HG02571 (cell line): ENCODE results near the gene PCDH9.

Experiments used
- ATAC-seq: cut with Tn5 transposase; IDR thresholded peaks from one replicate; pipeline ENCODE4 v1.9.1; 2021; ENCODE audit warnings: mild to moderate bottlenecking, moderate library complexity; ENCODE audit not compliant: unreplicated experiment

Gene PCDH9

DNA sequence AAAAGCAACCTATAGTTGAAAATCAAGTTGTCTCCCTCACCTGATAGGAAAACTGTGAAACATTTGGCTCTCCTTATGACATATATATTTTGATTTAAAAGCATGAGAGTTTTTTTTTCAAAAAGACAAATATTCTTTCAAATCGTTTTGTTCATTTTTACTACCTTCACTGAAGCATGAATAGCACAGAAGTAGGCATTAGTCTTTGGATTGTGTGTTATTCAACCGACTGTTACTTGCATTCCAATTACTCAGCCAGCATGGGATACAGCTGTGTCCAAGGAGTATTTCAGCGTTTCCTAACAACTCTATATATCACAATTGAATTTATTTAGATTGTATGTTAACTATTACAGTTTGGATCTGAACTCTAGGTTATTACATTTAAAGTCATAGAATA is 135.2 kb downstream of the PCDH9 start:
- ATAC-seq, result no peak

DNA sequence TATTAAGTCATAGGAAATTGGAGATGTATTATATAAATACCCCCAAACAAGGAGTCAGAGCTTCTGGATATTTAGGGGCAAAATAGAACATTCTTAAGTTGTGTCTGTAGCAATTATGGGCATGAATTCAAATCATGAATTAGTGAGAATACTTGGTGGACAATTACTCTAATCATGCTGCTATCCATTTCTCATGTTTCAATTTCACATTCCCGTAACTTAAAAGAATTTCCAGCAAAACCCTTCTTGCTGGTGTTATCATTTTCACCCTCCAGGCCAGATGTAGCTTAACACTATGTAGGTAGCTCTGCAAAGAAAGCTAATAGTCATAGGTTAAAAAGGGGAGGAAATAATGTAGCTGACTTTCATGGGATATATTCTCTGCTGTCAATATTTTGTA is 136.1 kb downstream of the PCDH9 start:
- no peak for ATAC-seq

DNA sequence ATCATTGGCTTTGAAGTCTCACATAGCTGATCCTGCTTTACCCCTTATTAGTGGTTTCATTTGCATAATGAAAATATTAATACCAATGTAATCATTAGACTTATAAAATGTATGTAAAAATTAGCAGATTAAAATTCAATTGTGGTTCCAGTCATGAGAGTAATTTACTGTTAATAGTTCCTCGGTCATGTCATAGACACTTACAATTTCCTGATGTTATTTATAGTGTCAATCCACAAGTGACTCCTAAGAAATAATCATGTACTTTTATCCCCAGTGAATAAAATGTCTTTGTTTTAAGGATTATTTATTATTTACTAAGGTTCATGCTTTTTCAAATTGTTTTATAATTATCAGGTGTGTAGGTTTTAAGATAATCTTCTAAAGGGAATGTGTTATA is 138.5 kb downstream of the PCDH9 start:
- ATAC-seq, result no peak

DNA sequence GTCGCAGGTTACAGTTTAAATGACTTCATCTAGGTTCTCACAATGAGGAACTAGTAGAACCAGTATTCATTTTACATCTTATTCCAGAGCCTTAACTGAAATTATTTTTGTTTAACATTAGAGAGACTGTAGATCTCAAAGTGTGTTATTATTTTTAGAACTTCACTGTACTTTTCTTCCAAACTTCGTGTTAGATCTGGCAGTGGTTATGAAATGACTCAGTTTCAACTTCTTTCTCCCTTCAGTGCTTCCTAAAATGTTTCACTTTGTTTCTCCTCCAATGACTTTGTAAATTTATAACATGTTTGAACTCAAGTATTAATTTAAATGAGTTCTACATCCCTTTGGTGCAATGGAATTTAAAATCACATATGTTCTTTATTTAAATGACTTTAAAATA is 139.3 kb downstream of the PCDH9 start:
- ATAC-seq, result no peak

DNA sequence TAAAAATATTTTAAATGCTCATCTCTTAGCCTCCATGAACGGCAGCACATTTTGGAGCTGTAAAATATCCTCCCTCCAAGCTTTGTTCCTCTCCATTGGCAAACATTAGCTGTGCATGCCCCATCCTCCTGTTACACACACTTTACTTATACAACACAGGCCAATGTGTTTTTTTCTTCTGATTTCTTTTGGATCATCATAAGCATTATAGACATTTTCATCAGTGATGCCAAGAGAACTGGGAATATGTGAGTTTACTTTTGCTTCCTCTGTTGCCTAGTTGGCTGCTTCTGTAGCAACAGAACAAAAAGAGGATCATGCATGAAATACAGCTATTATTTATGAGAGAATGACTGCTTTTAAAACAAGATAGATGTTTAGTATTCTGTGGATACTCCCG is 142.6 kb downstream of the PCDH9 start:
- ATAC-seq, result no peak

DNA sequence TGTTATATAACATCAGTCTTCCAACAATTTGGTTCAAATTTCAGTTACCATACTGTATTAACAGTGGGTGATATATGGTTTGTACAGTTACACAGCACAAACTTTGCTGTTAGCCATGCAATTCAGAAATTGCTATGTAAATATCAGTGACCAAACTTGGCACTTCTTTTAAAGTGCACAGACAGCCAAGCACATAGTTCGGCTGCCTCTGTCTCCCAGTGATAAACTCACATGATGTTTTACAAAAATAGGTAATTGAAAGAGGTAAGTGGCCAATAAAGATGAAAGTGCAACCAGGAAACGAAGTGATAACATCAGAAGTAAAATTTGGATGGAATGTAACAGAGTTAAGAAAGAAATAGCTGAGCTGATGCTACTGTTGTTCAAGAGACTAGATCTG is 143.9 kb downstream of the PCDH9 start:
- no peak for ATAC-seq

DNA sequence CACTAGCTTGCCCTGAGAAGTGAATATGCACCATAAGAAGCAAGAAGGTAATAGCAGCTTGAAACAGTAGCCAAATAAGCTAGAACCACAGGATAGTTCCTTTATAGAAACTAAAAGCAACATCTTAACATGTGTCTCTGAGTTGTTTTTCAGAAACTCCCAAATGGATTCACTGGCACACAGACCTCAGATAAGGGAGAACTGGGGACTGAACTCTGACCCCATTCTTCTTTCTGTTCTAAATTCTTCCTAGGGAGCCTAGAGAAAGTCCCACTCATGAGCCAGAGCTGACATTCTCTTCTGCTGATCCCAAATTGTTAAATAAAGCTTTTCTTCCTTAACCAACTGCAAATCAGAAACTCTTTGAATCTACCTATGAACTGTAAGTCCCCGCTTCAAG is 146.1 kb downstream of the PCDH9 start:
- no peak for ATAC-seq

DNA sequence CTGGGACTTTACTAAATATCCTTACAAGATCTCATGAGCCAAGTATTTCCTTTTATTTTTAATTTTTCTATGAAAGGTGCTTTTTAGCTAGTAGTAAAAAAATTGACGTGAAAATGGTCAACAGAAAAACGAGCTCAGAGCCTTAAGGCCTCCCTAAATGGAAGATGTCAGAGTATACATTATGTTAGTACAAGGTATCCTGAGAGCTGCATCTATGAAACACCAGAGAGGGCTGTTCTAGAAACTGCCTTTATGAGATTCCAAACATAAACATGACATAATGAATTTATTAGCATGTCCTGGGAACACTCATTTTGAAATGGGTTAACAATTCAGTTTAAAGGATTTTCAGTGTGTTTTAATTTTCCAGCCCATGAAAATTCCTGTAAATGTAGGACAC is 146.6 kb downstream of the PCDH9 start:
- no peak for ATAC-seq

DNA sequence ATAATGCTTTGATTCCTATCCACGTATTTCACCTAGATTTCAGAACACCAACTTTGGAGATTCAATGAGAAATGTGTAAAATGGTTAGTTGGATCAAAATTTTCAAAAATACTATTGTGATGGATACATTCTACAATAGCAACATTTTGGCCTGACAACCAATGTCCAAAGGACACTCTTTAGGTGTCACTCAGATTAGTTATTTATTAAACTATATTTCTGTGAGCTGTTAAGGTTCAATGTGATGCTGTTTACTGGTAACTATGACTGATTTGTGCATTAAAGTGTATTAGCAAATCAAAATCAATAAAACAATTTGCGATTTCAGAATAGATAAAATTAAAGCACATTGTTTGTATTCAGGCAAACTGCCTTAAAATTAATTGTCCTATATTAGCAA is 149.8 kb downstream of the PCDH9 start:
- ATAC-seq, result no peak

DNA sequence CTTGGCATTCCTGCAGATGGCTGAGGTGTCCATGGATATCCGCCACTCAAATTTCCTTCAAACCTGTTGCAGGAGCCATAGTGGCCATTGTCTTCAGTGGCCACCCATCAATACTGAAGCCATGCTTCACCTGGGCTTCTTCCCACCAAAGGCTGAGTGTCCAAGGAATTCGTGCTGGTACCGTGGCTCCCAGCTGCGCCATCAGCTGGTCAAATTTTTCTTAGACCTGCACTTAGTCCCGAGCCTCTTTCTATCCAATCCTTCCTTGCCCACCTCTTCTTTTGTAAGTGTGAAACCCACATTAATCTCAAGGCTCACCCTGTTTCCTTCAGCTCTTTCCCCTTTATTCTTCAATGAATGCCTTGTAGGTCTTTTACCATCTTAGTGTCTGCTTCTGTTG is 152.1 kb downstream of the PCDH9 start:
- no peak for ATAC-seq

DNA sequence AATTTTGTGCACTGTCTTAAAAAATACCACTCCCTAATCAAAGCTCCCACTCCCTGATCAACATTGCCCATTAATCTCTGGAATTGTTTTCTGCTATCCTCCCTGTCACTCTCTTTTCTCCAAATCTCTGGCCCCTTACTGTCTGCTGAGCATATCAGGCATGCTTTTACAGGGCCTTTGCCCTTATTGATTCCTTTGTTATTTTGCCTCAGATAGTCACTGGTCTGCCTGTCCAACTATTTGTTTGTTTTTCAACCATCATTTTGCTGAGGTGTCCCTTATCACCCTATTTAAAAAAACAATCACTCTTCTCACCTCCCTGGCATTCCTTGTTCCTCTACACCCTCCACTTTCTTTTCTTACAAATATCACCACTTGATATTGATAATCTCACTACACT is 153.0 kb downstream of the PCDH9 start:
- ATAC-seq, result no peak

DNA sequence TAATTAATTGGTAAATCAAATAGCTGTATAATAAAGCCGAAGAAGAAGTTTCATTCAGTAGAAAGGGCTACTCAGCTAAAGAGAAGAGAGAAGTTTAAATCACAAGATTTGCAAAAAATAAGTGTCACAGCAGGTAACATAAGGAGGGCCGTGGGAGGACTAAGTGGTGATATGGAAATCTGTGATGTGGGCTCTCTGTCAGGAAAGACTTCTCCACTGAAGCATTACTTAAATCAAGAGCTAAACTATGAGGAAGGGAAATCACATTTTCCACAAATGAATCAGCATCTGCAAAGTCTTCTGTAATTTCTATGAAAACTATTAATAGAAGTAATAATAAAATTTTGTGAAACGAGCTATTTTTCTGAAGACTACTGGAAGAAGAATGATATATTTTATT is 153.8 kb downstream of the PCDH9 start:
- no peak for ATAC-seq

DNA sequence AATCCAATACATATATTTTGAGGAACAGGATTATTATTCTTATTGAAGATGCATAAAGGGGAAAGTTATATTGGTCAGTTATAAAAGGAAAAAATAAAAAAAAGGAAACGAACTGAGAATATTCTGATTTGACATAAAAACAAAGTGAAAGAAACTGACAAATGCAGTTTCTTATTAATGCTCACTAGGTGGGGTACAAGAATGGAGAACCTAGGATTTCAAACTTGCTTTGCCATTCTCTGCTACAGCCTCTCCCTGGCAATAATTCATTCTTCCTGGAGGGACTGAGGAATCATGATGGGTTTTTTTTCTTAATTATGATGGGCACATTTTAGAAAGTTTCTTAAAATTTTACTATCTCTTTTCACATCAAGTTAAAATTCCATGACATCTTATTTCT is 154.9 kb downstream of the PCDH9 start:
- no peak for ATAC-seq

DNA sequence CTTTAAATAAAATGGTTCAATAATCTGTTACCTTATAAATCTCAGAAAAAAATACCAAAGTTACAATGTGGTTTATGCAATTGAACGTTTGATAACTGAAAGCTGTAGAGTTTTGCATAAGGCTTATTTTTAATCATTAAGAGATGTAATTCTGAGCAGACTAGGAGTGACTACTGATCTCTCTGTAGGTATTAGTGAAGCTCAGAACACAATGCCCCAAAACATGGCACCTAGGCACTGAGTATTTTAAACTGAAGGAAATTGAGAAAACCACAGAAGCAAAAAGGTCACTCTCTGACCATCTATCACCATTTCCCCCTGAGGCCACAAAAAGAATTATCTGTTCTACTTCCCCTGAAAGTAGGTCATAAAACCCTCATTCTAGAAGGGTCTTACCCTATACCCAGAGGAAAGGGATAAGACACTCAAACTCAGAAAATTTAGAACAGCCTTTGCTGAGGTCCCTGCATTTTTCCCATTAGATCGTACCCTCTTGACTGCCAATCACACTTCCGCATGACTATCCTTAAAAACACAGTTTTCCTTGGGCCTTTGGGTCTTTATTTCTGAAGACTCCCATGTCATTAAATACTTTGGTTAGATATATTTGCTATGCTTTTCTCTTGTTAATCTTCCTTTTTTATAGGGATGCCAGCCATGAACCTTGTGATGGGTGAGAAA is 158.1 kb downstream of the PCDH9 start:
- ATAC-seq, result no peak

DNA sequence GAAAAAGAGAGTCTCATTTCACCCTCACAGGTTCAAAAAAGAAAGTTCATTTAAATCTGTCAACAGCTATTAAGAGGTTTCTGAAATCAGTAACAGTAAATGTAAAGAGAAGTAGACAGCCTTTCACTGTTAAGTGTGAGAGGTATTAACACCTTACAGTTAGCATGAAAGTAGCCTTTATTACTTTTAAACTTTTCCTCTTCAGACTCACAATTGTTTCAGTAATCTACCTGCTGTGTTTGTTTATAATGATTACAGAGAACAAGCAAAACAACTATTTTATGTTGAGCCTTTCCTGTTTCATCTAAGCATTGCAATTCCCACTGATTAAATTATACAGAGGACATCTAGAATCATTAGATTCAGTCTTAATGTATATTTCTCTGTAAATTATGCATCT is 159.8 kb downstream of the PCDH9 start:
- no peak for ATAC-seq

DNA sequence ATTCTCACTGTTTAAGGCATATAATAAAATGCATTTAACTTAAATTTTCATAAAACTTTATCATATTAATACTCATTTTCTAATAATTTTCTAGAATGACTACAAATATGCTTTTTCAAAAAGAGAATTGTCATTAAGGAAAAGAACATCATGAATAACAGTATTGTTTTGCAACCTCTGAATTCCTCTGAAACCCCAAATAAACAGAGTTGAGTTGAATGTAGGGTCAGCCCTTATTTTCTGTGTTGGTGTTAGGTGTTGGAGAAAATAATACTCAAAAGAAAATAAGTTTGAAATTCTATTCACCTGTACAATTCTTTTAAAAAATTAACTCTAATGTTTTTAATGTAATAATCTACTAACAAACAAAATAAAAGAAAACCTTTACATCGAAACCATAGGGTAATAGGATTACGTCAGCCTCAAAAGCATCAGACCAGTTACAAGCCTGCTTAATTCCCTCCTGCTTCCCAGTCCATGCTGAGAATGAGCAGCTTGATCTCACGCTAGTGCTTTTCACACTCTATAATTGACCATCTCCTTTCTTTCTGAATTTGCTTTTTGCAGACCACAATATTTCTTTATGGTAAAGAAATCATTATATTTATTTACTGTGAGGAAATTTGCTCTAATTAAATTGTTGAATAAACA is 160.9 kb downstream of the PCDH9 start:
- no peak for ATAC-seq

DNA sequence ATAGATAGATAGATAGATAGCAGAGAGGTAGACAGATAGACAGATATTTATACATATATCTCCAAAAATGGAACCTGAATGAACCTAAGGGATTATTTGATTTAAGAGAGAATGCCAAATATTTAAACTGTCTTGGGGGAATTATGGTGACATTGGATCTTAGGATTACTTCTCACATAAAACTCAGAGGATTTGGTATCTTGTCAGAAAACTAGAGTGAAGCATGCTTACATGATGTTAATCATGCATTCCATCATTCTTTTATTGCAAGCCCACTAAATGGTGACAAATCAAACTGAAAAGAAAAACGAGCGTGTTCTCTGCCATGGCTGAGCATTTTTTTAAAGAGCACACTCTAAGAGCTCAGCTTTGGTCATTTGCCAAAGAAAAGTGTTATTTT is 165.2 kb downstream of the PCDH9 start:
- no peak for ATAC-seq

DNA sequence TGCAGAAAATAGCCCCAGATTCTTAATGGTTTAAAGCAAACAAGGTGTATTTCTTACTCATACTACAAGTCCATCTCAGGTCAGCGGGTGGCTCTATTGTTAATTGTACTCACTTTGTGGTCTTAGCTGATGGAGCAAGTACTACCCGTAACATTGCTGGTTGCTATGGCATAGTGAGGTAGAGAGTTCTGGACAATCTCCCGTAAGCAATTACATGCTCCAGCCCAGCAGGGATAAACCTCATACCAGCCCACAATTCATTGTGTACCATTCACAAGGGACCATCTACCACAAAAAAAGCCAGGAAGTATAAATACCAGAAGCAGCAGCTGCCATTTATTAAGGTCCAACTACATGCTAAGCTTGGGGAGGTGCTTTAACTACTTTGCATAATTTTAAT is 167.1 kb downstream of the PCDH9 start:
- ATAC-seq, result no peak

DNA sequence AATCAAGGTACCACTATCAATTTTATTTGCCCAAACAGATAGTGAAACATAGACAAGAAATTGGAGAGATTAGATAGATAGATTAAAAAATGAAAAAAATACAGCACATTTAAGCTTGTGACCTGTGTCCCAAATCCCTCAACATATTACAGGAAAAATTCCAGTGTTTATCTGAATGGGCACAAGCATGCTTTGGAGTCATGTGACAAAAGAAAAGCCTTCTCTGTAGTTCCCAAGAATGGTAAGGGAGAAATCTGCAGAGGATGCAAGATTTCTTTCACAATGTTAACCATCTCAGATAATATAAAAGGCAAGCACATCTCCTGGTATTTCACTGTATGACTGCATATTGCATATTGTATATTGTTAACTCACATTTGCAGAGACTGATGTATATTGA is 168.0 kb downstream of the PCDH9 start:
- no peak for ATAC-seq

DNA sequence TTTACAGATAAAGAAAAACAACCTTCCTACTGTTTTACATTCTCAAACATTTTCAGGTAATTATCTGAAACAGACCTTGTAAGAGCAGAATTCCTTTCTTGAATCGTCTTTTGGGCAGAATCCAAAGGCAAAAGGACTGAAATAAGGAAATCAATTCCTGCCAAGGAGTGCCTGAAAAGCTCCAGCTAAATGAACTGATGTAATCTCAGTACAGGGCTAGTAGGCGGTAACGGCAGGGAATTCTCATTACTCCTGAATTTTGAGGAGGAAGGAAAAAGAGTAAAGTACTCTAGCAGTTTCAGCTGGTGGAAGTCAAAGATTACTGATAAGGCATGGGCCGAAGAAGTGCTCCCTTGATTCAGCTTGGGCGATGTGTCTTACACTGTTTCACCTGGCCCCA is 168.4 kb downstream of the PCDH9 start:
- no peak for ATAC-seq

DNA sequence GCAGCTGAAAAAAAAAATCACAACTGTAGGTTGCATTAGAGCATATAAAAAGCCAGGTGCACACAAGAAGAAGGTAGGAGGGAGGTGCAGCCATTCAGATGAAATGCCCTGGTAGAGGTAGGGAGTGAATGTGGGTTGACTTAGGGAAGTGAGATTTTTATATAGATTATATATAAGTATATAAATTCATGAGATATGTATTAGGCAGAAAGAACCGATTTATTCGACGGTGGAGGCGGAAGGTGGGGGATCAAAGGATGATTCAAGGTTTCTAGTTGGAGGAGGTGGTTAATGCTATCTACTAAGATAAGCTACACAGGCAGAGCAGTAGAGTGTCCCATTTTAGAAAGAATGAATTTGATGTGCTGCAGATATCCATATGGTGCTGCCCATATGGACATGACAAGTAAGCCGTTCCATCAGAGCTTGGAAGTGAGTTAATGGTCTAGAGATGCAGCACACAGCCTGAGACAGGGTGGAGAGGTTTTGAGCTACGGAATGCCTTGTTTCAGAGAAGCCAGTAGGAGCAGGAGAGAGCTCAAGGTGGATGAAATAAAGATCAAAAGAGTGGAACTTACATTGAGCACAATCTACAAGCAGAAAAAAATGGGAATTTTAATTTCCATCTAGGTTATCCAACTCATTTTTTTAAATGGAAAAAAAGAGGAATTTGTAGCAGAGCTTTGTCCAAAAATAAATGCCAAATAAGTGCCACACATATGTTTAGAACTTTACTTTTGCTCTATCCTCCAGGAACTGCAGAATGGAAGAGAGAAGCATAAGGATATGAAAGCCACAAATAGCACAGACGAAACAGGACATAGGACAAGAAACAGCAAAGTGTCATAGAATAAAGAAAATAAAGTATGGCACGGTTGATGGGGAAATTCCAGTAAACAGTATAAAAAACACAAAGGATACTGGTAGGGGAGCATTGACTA is 177.3 kb downstream of the PCDH9 start:
- no peak for ATAC-seq

DNA sequence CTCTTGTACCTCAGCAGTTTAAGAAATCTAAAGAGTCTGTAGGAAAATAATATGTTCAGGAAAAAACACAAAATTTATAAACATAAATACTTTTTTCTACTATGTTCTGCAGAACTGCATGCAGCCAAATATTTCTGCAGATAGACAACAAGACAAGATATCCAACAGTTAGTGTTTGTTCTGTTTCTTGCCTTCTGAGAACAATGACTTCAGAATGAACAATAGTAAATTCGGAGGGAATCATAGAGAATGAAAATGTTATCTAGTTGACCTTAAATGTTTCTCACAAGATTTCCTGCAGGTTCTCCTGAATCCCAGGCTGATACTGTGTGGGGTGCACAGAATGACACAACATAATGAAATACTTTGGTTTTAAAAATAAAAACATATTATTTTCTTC is 180.4 kb downstream of the PCDH9 start:
- no peak for ATAC-seq
